SU-DHL-6 (cell line): ENCODE data around the gene ZNF438.

Experiments
- EZH2phosphoT487 ChIP-seq: fragments of 200-600 bp; sonication (generic), shearing (Covaris generic); conservative IDR thresholded peaks from 2 replicates; pipeline ENCODE4 v1.6.1; 2018; ENCODE audit warnings: mild to moderate bottlenecking, antibody characterized with exemption, low read length, moderate library complexity, mixed read lengths
- TF ChIP-seq, protein P1 (sequence below): fragments of 200-600 bp; sonication (generic); IDR thresholded peaks from one replicate; pipeline ENCODE4 v1.5.1; 2017; ENCODE audit warnings: antibody characterized with exemption, mild to moderate bottlenecking, low read length, moderate library complexity; ENCODE audit not compliant: insufficient read depth, poor library complexity, severe bottlenecking

DNA sequence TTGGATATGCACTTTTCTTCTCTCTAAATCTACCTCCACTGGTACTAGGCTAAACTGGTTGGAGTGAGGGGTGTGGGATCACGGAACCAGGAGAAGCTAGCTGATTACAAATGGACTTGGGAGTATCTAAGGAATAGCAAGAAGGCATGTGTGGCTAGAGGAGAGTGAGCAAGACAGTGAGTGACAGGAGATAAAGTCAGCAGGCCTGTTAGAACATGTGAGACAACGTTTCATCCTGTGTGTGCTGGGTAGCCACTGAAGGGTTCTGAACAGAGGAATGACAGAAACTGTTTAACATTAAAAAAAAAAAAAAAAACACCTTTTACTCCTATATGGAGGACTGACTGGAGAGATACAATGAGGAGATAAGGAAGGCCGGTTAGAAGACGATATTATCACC lies 51.7 kb downstream of the ZNF438 start:
- TF ChIP-seq, protein P1, sequence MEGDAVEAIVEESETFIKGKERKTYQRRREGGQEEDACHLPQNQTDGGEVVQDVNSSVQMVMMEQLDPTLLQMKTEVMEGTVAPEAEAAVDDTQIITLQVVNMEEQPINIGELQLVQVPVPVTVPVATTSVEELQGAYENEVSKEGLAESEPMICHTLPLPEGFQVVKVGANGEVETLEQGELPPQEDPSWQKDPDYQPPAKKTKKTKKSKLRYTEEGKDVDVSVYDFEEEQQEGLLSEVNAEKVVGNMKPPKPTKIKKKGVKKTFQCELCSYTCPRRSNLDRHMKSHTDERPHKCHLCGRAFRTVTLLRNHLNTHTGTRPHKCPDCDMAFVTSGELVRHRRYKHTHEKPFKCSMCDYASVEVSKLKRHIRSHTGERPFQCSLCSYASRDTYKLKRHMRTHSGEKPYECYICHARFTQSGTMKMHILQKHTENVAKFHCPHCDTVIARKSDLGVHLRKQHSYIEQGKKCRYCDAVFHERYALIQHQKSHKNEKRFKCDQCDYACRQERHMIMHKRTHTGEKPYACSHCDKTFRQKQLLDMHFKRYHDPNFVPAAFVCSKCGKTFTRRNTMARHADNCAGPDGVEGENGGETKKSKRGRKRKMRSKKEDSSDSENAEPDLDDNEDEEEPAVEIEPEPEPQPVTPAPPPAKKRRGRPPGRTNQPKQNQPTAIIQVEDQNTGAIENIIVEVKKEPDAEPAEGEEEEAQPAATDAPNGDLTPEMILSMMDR = no peak
- no peak for TF ChIP-seq EZH2phosphoT487
